Right lobe of liver (tissue), 4 donors: ENCODE results near the gene THPO.

Experiments used
- CTCF ChIP-seq, 4 donors: fragments of 200-600 bp in 3 of 4; fragments of 450-650 bp in 1 of 4; IDR thresholded peaks; one replicate each; pipeline versions ENCODE4 v1.5.1 to v1.8.0; 2016 to 2022; ENCODE audit warnings: antibody characterized with exemption in 4 of 4, mild to moderate bottlenecking in 2 of 4
- POLR2A ChIP-seq: fragments of 450-650 bp; IDR thresholded peaks from one replicate; pipeline ENCODE4 v1.6.1; 2017; ENCODE audit warnings: antibody characterized with exemption, mild to moderate bottlenecking
- donor health status: DM: no; HTN: no; CAD: no.
- donor health status: DM: no; HTN: no; CAD: no.
- donor health status: DM: no; HTN: yes; CAD: no.

DNA sequence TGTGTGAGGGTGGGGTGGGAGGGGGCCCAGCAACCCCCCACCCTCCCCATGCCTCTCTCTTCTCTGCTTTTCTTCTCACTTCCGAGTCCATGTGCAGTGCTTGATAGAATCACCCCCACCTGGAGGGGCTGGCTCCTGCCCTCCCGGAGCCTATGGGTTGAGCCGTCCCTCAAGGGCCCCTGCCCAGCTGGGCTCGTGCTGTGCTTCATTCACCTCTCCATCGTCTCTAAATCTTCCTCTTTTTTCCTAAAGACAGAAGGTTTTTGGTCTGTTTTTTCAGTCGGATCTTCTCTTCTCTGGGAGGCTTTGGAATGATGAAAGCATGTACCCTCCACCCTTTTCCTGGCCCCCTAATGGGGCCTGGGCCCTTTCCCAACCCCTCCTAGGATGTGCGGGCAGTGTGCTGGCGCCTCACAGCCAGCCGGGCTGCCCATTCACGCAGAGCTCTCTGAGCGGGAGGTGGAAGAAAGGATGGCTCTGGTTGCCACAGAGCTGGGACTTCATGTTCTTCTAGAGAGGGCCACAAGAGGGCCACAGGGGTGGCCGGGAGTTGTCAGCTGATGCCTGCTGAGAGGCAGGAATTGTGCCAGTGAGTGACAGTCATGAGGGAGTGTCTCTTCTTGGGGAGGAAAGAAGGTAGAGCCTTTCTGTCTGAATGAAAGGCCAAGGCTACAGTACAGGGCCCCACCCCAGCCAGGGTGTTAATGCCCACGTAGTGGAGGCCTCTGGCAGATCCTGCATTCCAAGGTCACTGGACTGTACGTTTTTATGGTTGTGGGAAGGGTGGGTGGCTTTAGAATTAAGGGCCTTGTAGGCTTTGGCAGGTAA, 32.5 kb downstream of the THPO start:
- no peak for TF ChIP-seq POLR2A
- TF ChIP-seq CTCF (IDR thresholded peaks at IDR 0.05), result peak; percentile 48 to 60 (median 55)
